CD8-positive, alpha-beta memory T cell (primary cell): ENCODE measurements around the gene SEPTIN10. TPM values are rescaled to one million over a fixed set of nuclear protein-coding genes. Genes with fewer than 3 reads are reported as not detected.

Experiments
- CTCF ChIA-PET: fragments of 350-600 bp; sonication (Branson Sonifier 250); formaldehyde crosslinking; loops from one replicate; lab custom pipeline; 2021; ENCODE audit warnings: antibody characterized with exemption; lab: Charles Lee
- POLR2A ChIA-PET: fragments of 350-600 bp; sonication (Branson Sonifier 250); formaldehyde crosslinking; loops from one replicate; lab custom pipeline; 2021; ENCODE audit warnings: antibody characterized with exemption; lab: Charles Lee
- DNase-seq, 5 donors: peaks; one replicate each; pipeline versions ENCODE4 v3.0.0 to v3.0.0-alpha.2; 2020 to 2022; ENCODE audit warnings: mixed read lengths in 1 of 5
- H3K27ac ChIP-seq: one replicate; pipeline ENCODE4 v1.7.0; 2013; ENCODE audit warnings: low read depth, mild to moderate bottlenecking, low read length, moderate library complexity
- H3K27me3 ChIP-seq: 2 replicates; pipeline ENCODE4 v1.7.0; 2013; ENCODE audit warnings: low read length, mild to moderate bottlenecking; ENCODE audit not compliant: insufficient read depth, poor library complexity, severe bottlenecking
- H3K36me3 ChIP-seq: 2 replicates; pipeline ENCODE4 v1.7.0; 2013; ENCODE audit warnings: mild to moderate bottlenecking, low read length, moderate library complexity; ENCODE audit not compliant: insufficient read depth
- H3K4me1 ChIP-seq: 2 replicates; pipeline ENCODE4 v1.7.0; 2013; ENCODE audit warnings: mild to moderate bottlenecking, low read length, moderate library complexity; ENCODE audit not compliant: insufficient read depth
- H3K4me3 ChIP-seq: 2 replicates; pipeline ENCODE4 v1.7.0; 2013; ENCODE audit warnings: mild to moderate bottlenecking, low read length
- H3K9me3 ChIP-seq: 2 replicates; pipeline ENCODE4 v1.7.0; 2013; ENCODE audit warnings: mild to moderate bottlenecking, low read length
- H3K27ac Mint-ChIP-seq, 8 donors: one replicate each; pipeline ENCODE4 v1.8.0; 2020 to 2021; ENCODE audit warnings: mixed read lengths in 8 of 8, mild to moderate bottlenecking in 6 of 8, inconsistent platforms in 3 of 8, moderate library complexity in 3 of 8
- H3K27me3 Mint-ChIP-seq, 2 donors: one replicate each; pipeline ENCODE4 v1.8.0; 2020 to 2021; ENCODE audit warnings: mixed read lengths in 2 of 2, mild to moderate bottlenecking in 1 of 2, moderate library complexity in 1 of 2
- H3K36me3 Mint-ChIP-seq, 3 donors: one replicate each; pipeline ENCODE4 v1.8.0; 2020 to 2021; ENCODE audit warnings: mixed read lengths in 3 of 3, inconsistent platforms in 1 of 3, mild to moderate bottlenecking in 1 of 3
- H3K4me1 Mint-ChIP-seq, 3 donors: one replicate each; pipeline ENCODE4 v1.8.0; 2020 to 2021; ENCODE audit warnings: mixed read lengths in 3 of 3, inconsistent platforms in 1 of 3, mild to moderate bottlenecking in 1 of 3
- H3K4me3 Mint-ChIP-seq, 7 donors: one replicate each; pipeline ENCODE4 v1.8.0; 2020 to 2021; ENCODE audit warnings: mixed read lengths in 7 of 7, mild to moderate bottlenecking in 6 of 7, moderate library complexity in 4 of 7, inconsistent platforms in 2 of 7
- H3K9me3 Mint-ChIP-seq, 5 donors: one replicate each; pipeline ENCODE4 v1.8.0; 2020 to 2022; ENCODE audit warnings: mixed read lengths in 5 of 5, mild to moderate bottlenecking in 3 of 5, moderate library complexity in 2 of 5, inconsistent platforms in 1 of 5
- polyA plus RNA-seq: library from polyadenylated mRNA; unstranded; fragments of 300-500 nt; fragmentation: Illumina TruSeq; gene quantifications from one replicate; pipeline ENCODE4 v1.2.3, GENCODE V29; 2021
- total RNA-seq, 2 experiments: library from RNA; stranded (reverse); gene quantifications; one replicate each; pipeline ENCODE4 v1.2.3, GENCODE V29; 2021

Gene SEPTIN10
- total and polyA plus RNA-seq, 3 experiments from 2014 or later = 0.31 to 1.2 (median 0.69) TPM

- Mint-ChIP-seq H3K36me3 (no peaks in the 10 kb centered on the region), H3K27me3 (peaks cover 3 to 29% of the 10 kb centered on the region in 2 donors), H3K27ac (no peak overlapping the region), H3K4me1 (no peaks in the 10 kb centered on the region), H3K9me3 (no peaks in the 10 kb centered on the region), H3K4me3 (no peak overlapping the region)
- no peaks in the 10 kb centered on the region for H3K4me1 ChIP-seq
- H3K27ac ChIP-seq = no peak overlapping the region
- no peaks in the 10 kb centered on the region for H3K9me3 ChIP-seq
- H3K27me3 ChIP-seq = no peaks in the 10 kb centered on the region
- no peaks in the 10 kb centered on the region for H3K36me3 ChIP-seq
- DNase-seq = no peak
- CTCF ChIA-PET = interaction anchor here (2.2 kb wide), 1 partner anchor 16 kb away, joined by 4 read pairs; no protein-coding TSS in a partner anchor
- no peak overlapping the region for H3K4me3 ChIP-seq
- POLR2A ChIA-PET = no interaction called here
These were observed 87.9 kb downstream of the SEPTIN10 start for GRCh38 chr2:109525836-109526235.

- no peak overlapping the region for H3K4me3 ChIP-seq
- no peaks in the 10 kb centered on the region for H3K36me3 ChIP-seq
- no peaks in the 10 kb centered on the region for H3K27me3 ChIP-seq
- no peak overlapping the region for H3K27ac ChIP-seq
- peaks cover 3 to 16% of the 10 kb centered on the region in 2 donors for H3K27me3 Mint-ChIP-seq
- no peaks in the 10 kb centered on the region for H3K9me3 Mint-ChIP-seq
- no peak overlapping the region for H3K27ac Mint-ChIP-seq
- H3K4me3 Mint-ChIP-seq = no peak overlapping the region
- no peaks in the 10 kb centered on the region for H3K36me3 Mint-ChIP-seq
- CTCF ChIA-PET = interaction anchor here (3.3 kb wide), 1 partner anchor 12 kb away, joined by 10 read pairs; no protein-coding TSS in a partner anchor
- no peaks in the 10 kb centered on the region for H3K4me1 ChIP-seq
- DNase-seq = no peak
- POLR2A ChIA-PET = no interaction called here
- no peaks in the 10 kb centered on the region for H3K9me3 ChIP-seq
- no peaks in the 10 kb centered on the region for H3K4me1 Mint-ChIP-seq
These were observed 90.0 kb downstream of the SEPTIN10 start for GRCh38 chr2:109523536-109524361.

- POLR2A ChIA-PET = no interaction called here
- H3K27ac Mint-ChIP-seq = no peak overlapping the region
- CTCF ChIA-PET = interaction anchor here (3.3 kb wide), 1 partner anchor 12 kb away, joined by 10 read pairs; no protein-coding TSS in a partner anchor
- Histone ChIP-seq H3K36me3 (no peaks in the 10 kb centered on the region), H3K9me3 (no peaks in the 10 kb centered on the region), H3K27me3 (no peaks in the 10 kb centered on the region), H3K4me1 (no peaks in the 10 kb centered on the region), H3K4me3 (no peak overlapping the region), H3K27ac (no peak overlapping the region)
- DNase-seq = no peak
- H3K9me3 Mint-ChIP-seq = no peaks in the 10 kb centered on the region
- H3K4me3 Mint-ChIP-seq = no peak overlapping the region
- H3K27me3 Mint-ChIP-seq = peaks cover 1 to 11% of the 10 kb centered on the region in 2 donors
- no peaks in the 10 kb centered on the region for H3K36me3 Mint-ChIP-seq
- no peaks in the 10 kb centered on the region for H3K4me1 Mint-ChIP-seq
These were observed 90.6 kb downstream of the SEPTIN10 start for GRCh38 chr2:109523121-109523520.

- DNase-seq = no peak
- no peaks in the 10 kb centered on the region for H3K9me3 ChIP-seq
- POLR2A ChIA-PET = no interaction called here
- Mint-ChIP-seq H3K27ac (no peak overlapping the region), H3K4me1 (no peaks in the 10 kb centered on the region), H3K36me3 (no peaks in the 10 kb centered on the region), H3K4me3 (no peak overlapping the region), H3K9me3 (no peaks in the 10 kb centered on the region), H3K27me3 (peaks cover 0 to 3% of the 10 kb centered on the region in 2 donors)
- H3K27ac ChIP-seq = no peak overlapping the region
- CTCF ChIA-PET = interaction anchor here (1.1 to 3.3 kb wide), 2 partner anchors 11 to 12 kb away, joined by 3 to 10 read pairs; no protein-coding TSS in a partner anchor
- H3K4me1 ChIP-seq = no peaks in the 10 kb centered on the region
- H3K27me3 ChIP-seq = no peaks in the 10 kb centered on the region
- H3K36me3 ChIP-seq = no peaks in the 10 kb centered on the region
- no peak overlapping the region for H3K4me3 ChIP-seq
These were observed 91.7 kb downstream of the SEPTIN10 start for GRCh38 chr2:109522063-109522374.

- H3K27ac ChIP-seq = no peak overlapping the region
- H3K4me1 ChIP-seq = no peaks in the 10 kb centered on the region
- no peaks in the 10 kb centered on the region for H3K36me3 ChIP-seq
- Mint-ChIP-seq H3K36me3 (no peaks in the 10 kb centered on the region), H3K27me3 (no peaks in the 10 kb centered on the region), H3K27ac (no peak overlapping the region), H3K9me3 (no peaks in the 10 kb centered on the region), H3K4me1 (no peaks in the 10 kb centered on the region), H3K4me3 (no peak overlapping the region)
- H3K27me3 ChIP-seq = no peaks in the 10 kb centered on the region
- ChIA-PET POLR2A (no interaction called here), CTCF (interaction anchor here (1.1 to 3.3 kb wide), 2 partner anchors 10 to 13 kb away, joined by 3 to 10 read pairs; no protein-coding TSS in a partner anchor)
- no peak overlapping the region for H3K4me3 ChIP-seq
- no peak for DNase-seq
- H3K9me3 ChIP-seq = no peaks in the 10 kb centered on the region
These were observed 92.3 kb downstream of the SEPTIN10 start for GRCh38 chr2:109521233-109522062.

GRCh38 chr2:109519513-109519912 is 94.3 kb downstream of the SEPTIN10 start:
- H3K9me3 ChIP-seq = no peaks in the 10 kb centered on the region
- no peak for DNase-seq
- no peak overlapping the region for H3K27ac ChIP-seq
- no peaks in the 10 kb centered on the region for H3K36me3 Mint-ChIP-seq
- H3K27me3 Mint-ChIP-seq = peaks cover 2 to 3% of the 10 kb centered on the region in 2 donors
- H3K27me3 ChIP-seq = no peaks in the 10 kb centered on the region
- CTCF ChIA-PET = no interaction called here
- H3K4me3 Mint-ChIP-seq = no peak overlapping the region
- no peaks in the 10 kb centered on the region for H3K36me3 ChIP-seq
- no peak overlapping the region for H3K27ac Mint-ChIP-seq
- H3K4me3 ChIP-seq = no peak overlapping the region
- H3K4me1 ChIP-seq = no peaks in the 10 kb centered on the region
- H3K9me3 Mint-ChIP-seq = no peaks in the 10 kb centered on the region
- no peaks in the 10 kb centered on the region for H3K4me1 Mint-ChIP-seq
- POLR2A ChIA-PET = no interaction called here

GRCh38 chr2:109517118-109517889 is 96.5 kb downstream of the SEPTIN10 start:
- ChIA-PET CTCF (interaction anchor here (1.0 kb wide), 1 partner anchor 7 kb away, joined by 3 read pairs; no protein-coding TSS in a partner anchor), POLR2A (no interaction called here)
- no peaks in the 10 kb centered on the region for H3K9me3 ChIP-seq

More at GRCh38 chr2:109517118-109517889, 96.5 kb downstream of the SEPTIN10 start:
- no peaks in the 10 kb centered on the region for H3K9me3 Mint-ChIP-seq
- no peaks in the 10 kb centered on the region for H3K36me3 Mint-ChIP-seq
- Histone ChIP-seq H3K4me3 (no peak overlapping the region), H3K27me3 (no peaks in the 10 kb centered on the region), H3K27ac (no peak overlapping the region), H3K4me1 (no peaks in the 10 kb centered on the region), H3K36me3 (no peaks in the 10 kb centered on the region)
- peaks cover 8 to 13% (median 12%) of the 10 kb centered on the region in 3 donors for H3K4me1 Mint-ChIP-seq
- H3K27ac Mint-ChIP-seq = no peak overlapping the region
- no peak for DNase-seq
- H3K27me3 Mint-ChIP-seq = peaks cover 3 to 5% of the 10 kb centered on the region in 2 donors
- no peak overlapping the region for H3K4me3 Mint-ChIP-seq
